Stimulated activated CD8-positive, alpha-beta memory T cell treated with anti-CD3 and anti-CD28 coated beads, Interleukin-7, amount 100 ng/mL, for 48 hours (primary cell): Measurements from ENCODE around the gene CPNE6.

Experiments
- DNase-seq, 2 donors: peaks; one replicate each; pipeline ENCODE4 v3.0.0-alpha.2; 2020; ENCODE audit warnings: low read depth in 1 of 2; ENCODE audit errors: extremely low read depth in 1 of 2

Gene CPNE6

DNA sequence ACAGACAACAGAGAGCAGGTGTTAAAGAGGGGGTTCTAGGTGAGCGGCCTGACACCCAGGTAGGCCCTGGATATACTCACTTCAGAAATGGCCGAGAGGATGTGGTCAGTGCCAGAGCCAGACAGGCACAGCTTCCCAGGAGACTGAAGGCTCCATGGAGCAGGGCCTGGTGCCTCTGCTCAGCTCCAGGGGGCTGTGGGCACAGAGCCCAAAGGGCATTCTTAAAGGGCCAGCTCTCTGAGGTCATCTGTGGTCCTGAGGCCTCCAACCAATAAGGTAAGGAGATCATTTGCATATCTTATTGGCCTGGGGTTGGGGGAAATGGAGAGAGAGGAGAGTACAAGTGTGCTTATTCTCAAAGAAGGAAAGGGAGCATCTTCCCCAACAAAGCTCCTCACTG is 13.1 kb downstream of the CPNE6 start:
- DNase-seq: no peak

GRCh38 chr14:24085215-24085614 is 13.9 kb downstream of the CPNE6 start:
- no peak for DNase-seq

DNA sequence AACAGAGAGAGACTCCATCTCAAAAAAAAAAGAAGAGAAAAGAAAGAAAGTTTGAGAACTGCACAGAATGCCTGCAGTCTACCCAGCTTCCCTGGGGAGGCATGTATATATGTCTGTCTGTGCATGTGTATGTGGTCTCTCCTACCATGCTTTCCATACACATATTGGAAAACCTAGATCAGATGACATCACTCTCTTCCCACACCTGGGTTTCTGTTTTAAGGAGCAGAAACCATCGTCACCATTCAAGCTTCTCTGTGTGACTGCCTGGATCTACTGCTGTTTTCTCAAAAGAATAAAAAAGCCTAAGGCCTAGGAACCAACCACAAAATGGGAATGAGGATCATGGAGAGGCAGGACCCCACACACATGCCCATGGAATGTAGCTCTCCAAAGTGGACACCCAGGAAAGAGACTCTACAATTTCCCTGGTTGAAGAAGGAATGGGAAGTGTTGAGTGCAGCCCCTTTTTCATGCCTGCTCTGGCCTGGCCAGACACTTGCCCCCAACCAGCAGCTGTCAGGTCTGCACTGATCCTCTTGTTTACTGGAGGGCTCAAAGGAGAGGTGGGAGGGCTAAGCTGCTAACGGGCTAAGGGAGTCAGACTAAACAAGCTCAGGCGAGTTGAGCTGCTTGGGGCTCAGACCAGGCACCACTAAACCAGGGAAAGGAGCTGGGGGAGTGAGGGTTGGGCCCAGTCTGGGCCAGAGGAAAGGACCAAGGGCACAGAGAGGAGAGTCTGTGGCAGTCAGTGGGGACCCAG is 15.0 kb downstream of the CPNE6 start:
- DNase-seq: no peak

DNA sequence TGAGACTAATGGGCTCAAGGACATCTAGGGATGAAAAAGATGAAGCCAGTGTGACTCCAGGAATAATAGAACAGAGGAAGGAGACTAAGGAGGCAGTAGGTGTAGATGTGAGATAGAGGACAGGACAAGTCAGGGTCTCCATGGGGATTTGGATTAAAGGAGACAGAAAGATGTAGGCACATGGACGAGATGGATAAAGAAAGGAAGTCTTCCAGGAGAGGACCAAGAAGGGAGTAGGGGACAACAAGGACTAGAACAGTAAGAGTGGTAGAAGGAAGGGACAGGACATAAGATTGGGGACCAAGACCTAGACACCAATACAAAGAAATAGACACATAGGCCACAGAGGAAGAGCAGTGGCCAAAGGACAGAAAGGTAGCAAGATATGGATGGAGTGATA is 15.6 kb downstream of the CPNE6 start:
- DNase-seq: no peak

DNA sequence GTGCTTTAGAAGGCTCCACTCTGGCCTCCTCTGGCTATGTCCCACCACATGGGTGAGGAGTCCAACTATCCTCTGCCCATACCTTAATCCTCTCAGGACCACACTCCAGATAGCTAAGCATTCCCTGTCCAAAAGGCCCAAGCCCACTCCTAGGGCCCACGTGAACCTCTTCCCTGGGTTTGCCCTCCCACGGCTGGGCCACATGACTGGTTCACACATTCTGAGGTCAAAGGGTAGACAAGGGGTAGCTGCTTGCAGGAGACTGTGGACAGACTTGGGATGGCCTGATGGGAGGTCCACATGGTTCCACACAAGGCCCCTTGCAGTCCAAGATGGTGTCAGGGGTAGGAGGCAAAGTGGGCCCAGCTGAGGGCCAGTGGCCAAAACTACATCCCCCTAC is 16.7 kb downstream of the CPNE6 start:
- DNase-seq: no peak

DNA sequence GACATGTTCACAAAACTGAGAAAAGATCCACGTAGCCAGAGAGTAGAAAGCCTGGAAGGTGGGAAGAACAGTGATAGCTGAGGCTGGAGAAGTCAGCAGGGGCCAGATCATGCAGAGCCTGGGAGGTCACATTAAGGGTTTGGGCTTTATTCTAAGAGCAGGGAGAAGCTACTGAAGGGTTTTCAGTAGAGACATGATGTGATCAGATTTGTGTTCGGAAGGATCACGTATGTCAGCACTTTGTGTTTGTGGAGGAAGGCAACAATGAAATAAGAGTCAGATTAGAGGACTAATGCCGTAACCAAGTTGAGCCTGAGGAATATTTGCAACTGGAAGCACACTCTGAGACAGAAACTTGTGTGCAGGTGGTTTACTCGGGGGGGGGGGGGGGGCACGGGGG is 18.5 kb downstream of the CPNE6 start:
- no peak for DNase-seq

DNA sequence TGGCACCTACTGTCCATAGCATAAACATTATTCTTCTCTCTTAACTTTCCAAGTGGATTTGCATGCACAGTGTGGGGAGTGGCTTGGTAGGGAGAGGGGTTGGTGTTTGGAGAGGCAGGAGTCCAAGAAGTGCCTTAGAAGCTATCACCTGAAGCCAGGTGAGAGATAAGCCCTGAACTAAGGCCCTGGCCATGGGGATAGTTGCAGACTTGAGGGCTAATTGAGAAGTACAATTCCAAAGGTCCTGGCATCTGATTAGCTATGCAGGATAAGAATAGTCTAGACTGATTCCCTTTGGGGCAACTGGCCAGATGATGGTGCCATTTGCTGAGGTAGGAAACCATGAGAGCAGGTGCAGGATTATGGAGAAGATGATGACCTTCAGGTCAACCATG is 20.7 kb downstream of the CPNE6 start:
- no peak for DNase-seq

DNA sequence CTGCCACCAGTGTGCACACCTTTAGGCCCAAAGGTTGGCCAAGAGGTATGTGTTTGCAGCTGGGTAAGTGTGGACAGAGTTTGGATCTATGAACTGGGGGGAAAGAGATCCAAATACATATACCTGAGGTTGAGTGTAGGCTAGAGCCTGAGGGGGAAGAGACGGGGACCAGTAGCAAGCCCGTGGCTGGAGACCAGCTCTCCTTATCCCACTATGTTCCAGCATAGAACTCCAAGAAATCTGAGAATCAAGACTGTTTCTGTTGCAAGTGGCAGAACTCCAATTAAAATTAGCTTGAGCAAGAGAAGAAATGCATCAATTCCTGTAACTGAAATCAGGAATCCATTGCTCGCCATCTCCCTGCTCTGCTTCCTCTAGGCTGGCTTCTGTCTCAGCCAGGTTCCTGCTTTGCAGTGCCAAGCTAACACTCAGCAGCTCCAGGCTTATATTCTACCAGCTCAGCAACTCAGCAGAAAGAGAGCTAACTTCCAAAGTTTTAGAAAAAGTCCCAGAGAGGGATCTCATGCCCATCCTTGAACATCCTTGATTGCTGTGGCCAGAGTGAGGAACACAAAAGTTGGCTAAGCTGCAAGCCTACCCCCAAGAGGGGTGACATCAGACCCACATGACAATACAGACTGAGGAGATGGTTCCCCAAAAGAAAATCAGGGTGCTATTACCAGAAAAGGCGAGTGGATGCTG is 21.3 kb downstream of the CPNE6 start:
- no peak for DNase-seq

GRCh38 chr14:24093207-24093900 is 22.0 kb downstream of the CPNE6 start:
- DNase-seq: no peak

- peak; percentile 83 to 90 for DNase-seq
Measured at GRCh38 chr14:24093901-24094840, 22.8 kb downstream of the CPNE6 start, which contains the start of gene PCK2. Gene PCK2 (plus strand): TSS chr14:24094311. CDS start chr14:24094406, 95 bp downstream.

GRCh38 chr14:24094841-24095270 is 23.5 kb downstream of the CPNE6 start:
- DNase-seq: no peak

- peak in 1 of 2 donors; percentile 77 for DNase-seq
Measured at GRCh38 chr14:24095271-24096068, 24.1 kb downstream of the CPNE6 start.

DNA sequence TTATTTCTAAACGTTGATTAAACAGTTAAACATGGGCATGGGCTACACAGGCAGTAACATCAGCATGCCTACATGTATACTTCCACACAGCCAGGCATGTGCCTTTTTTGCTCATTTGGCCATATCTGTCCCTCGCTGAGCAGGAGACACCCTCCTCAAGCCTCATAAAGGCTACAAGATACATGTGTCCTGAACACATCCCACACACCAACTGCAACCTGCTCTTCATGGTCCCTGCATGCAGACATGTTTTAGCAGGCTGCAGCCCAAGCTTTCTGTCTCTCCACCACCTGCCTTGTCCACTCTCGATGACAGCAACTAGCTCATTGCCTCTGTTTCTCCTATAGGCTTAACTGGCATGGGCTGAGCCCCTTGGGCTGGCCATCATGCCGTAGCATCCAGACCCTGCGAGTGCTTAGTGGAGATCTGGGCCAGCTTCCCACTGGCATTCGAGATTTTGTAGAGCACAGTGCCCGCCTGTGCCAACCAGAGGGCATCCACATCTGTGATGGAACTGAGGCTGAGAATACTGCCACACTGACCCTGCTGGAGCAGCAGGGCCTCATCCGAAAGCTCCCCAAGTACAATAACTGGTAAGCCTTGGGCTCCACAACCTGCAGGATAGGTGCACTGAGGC is 25.3 kb downstream of the CPNE6 start:
- no peak for DNase-seq

GRCh38 chr14:24098229-24098926 is 27.0 kb downstream of the CPNE6 start:
- no peak for DNase-seq

DNA sequence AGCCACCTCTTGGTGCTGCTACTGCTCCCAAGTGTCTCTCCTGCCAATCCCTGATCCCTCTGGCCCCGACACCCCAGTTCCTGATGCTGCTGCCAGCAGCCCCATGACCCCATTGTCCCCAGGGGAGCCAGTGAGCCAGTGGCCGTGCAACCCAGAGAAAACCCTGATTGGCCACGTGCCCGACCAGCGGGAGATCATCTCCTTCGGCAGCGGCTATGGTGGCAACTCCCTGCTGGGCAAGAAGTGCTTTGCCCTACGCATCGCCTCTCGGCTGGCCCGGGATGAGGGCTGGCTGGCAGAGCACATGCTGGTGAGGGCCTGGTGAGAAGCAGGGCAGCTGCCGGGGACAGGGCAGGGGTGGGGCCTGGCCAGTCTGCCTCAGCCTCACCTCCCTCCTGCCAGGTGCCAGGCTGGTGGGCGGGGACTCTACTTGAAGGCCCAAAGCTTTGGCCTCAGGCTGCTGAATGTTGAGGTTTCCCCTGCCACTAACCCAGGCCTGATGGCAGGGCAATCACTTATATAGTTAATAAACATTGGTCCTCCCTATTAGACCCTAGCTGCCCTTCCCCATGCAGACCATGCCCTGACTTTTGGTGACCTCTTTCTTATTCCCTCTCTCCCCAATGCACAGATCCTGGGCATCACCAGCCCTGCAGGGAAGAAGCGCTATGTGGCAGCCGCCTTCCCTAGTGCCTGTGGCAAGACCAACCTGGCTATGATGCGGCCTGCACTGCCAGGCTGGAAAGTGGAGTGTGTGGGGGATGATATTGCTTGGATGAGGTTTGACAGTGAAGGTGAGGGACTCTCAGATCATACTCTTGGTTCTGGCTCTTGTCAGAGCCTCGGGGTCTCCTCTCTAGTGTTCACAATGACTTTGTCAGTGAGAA is 27.8 kb downstream of the CPNE6 start:
- no peak for DNase-seq

DNA sequence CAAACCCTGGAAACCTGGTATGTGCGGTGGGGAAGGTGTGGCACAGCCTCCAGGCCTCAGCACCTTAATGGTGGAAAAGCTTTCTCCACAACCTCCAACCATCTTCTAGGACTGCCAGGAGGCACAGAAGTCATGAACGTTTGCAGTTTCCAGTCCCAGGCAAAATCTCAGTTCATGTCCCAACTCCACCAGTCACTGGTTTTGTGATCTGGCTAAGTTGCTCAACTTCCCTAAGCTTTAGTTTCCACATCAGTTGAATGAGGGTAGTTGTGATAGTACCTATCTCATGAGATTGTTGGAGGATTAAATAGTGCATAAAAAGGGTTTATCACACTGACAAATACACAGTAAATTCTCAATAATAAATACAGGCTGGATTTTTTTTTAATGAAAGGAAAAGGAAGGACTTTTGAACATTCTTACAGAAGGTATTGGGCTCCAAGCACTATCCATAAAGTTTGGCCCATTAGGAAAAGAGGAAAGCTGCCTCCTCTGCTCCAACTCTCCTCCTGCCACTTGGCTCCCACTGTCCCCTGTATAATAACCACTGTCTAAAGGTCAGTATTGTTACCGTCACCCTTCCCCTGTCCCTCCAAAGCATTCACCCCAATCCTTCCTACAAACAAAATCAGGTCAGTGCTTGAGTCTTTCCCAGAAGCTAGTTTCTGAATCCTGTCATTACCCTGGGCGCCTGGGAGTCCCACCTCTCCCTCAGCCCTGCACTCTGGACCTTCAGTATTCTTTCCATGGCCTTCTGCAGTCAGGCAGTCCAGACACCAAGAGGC is 29.0 kb downstream of the CPNE6 start:
- no peak for DNase-seq

DNA sequence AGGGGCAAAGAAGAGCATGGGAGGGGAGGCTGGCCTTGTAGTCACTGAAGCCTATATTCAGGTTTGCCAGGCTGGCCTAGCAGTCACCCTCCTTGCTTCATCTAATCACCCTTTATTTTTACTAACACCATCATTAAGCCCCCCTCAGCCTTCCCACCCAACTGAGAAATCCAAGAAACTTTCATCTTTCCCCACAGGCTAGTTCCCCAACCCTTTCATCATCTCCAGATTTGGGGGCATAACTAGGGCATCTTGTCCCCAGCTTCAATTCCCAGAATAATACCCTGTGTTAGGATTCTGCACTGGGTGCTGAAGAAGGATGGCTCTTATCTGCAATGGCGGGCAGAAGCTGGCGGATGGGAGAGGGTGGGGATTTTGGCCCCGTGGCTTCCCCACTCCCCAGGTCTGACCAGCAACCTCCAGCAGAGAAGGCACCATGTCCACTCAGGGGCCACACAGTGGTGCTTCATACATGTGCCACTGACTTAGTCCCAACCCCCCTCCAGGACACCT is 29.7 kb downstream of the CPNE6 start:
- DNase-seq: no peak
